ENCODE data around the gene ZNF44. TPM values are rescaled to one million over a fixed set of nuclear protein-coding genes. Genes with fewer than 3 reads are reported as not detected.
A peak's percentile ranks its signal among the peaks of the same experiment; 100 is the strongest.

ZNF44 gene
- polyA plus RNA-seq, 1 experiment = 4.8 TPM

GRCh38 chr19:12293777-12294248 is 870 bp downstream of the ZNF44 start:
- no peak for DNase-seq (ENCODE audit: low read depth, low spot score)
- TF ChIP-seq CTCF (IDR thresholded peaks at IDR 0.05; ENCODE audit: low read depth, low read length) = no peak
- Histone ChIP-seq H3K9me3 (ENCODE audit: control insufficient read depth, insufficient read depth, low read length) (peaks cover 4% of the 10 kb centered on the region; the same call in 1 of the 2 replicates), H3K27ac (ENCODE audit: low read depth, low read length) (peak overlapping the region; percentile 47), H3K27me3 (ENCODE audit: control insufficient read depth, insufficient read depth, low read length) (no peaks in the 10 kb centered on the region), H3K4me3 (ENCODE audit: low read depth, low read length) (peak overlapping the region; percentile 98)
- ChIA-PET POLR2A (no interaction called here), CTCF (interaction anchor here (0.8 kb wide), 1 partner anchor 203 kb away, joined by 3 read pairs; no protein-coding TSS in a partner anchor)

- ChIA-PET POLR2A (no interaction called here), CTCF (no interaction called here)
- no peak overlapping the region for H3K4me3 ChIP-seq (ENCODE audit: low read depth, low read length)
- no peak for TF ChIP-seq CTCF (IDR thresholded peaks at IDR 0.05; ENCODE audit: low read depth, low read length)
- H3K9me3 ChIP-seq (ENCODE audit: control insufficient read depth, insufficient read depth, low read length) = peaks cover 11% of the 10 kb centered on the region
- H3K27me3 ChIP-seq (ENCODE audit: control insufficient read depth, insufficient read depth, low read length) = no peaks in the 10 kb centered on the region
- no peak for DNase-seq (ENCODE audit: low read depth, low spot score)
- H3K27ac ChIP-seq (ENCODE audit: low read depth, low read length) = no peak overlapping the region
Observed at GRCh38 chr19:12289790-12290065, 5.0 kb downstream of the ZNF44 start.

GRCh38 chr19:12287958-12288500 is 6.7 kb downstream of the ZNF44 start:
- CTCF ChIA-PET = no interaction called here
- POLR2A ChIA-PET = no interaction called here
- DNase-seq (ENCODE audit: low read depth, low spot score) = no peak

GRCh38 chr19:12284631-12285030 is 10.1 kb downstream of the ZNF44 start:
- Histone ChIP-seq H3K27me3 (ENCODE audit: control insufficient read depth, insufficient read depth, low read length) (no peaks in the 10 kb centered on the region), H3K27ac (ENCODE audit: low read depth, low read length) (no peak overlapping the region), H3K9me3 (ENCODE audit: control insufficient read depth, insufficient read depth, low read length) (peaks cover 23% of the 10 kb centered on the region), H3K4me3 (ENCODE audit: low read depth, low read length) (no peak overlapping the region)
- DNase-seq (ENCODE audit: low read depth, low spot score) = no peak
- ChIA-PET CTCF (no interaction called here), POLR2A (no interaction called here)
- TF ChIP-seq CTCF (IDR thresholded peaks at IDR 0.05; ENCODE audit: low read depth, low read length) = no peak

More at GRCh38 chr19:12287958-12288500, 6.7 kb downstream of the ZNF44 start:
- no peak for TF ChIP-seq CTCF (IDR thresholded peaks at IDR 0.05; ENCODE audit: low read depth, low read length)
- Histone ChIP-seq H3K27ac (ENCODE audit: low read depth, low read length) (no peak overlapping the region), H3K4me3 (ENCODE audit: low read depth, low read length) (no peak overlapping the region), H3K27me3 (ENCODE audit: control insufficient read depth, insufficient read depth, low read length) (no peaks in the 10 kb centered on the region), H3K9me3 (ENCODE audit: control insufficient read depth, insufficient read depth, low read length) (peaks cover 19% of the 10 kb centered on the region)

GRCh38 chr19:12284226-12284625 is 10.5 kb downstream of the ZNF44 start:
- no peak for TF ChIP-seq CTCF (IDR thresholded peaks at IDR 0.05; ENCODE audit: low read depth, low read length)
- peaks cover 23% of the 10 kb centered on the region for H3K9me3 ChIP-seq (ENCODE audit: control insufficient read depth, insufficient read depth, low read length)
- H3K4me3 ChIP-seq (ENCODE audit: low read depth, low read length) = no peak overlapping the region
- no peak for DNase-seq (ENCODE audit: low read depth, low spot score)
- H3K27me3 ChIP-seq (ENCODE audit: control insufficient read depth, insufficient read depth, low read length) = no peaks in the 10 kb centered on the region
- H3K27ac ChIP-seq (ENCODE audit: low read depth, low read length) = no peak overlapping the region
- CTCF ChIA-PET = no interaction called here
- POLR2A ChIA-PET = no interaction called here

All from AG04450 (cell line).